ENCODE results near the gene TRIM31.

Gene TRIM31

GRCh38 chr6:30112402-30112994, 392 bp downstream of the TRIM31 start:
- ChIA-PET POLR2A (no interaction called here), CTCF (interaction anchor here (1.0 to 6.8 kb wide), 4 partner anchors 8 to 58 kb away, joined by 3 to 78 read pairs (median 19); no protein-coding TSS in a partner anchor)
- H3K27ac ChIP-seq (ENCODE audit: extremely low read depth, low read depth, low read length): no peak overlapping the region
- TF ChIP-seq ZNF600 (tag by site-specific recombination; IDR thresholded peaks at IDR 0.05) (peak; percentile 33; the same call in 1 of the 2 replicates), ZNF184 (tag by site-specific recombination; IDR thresholded peaks at IDR 0.05) (no peak), ZNF843 (tag by site-specific recombination; IDR thresholded peaks at IDR 0.05) (no peak), ZNF19 (tag by site-specific recombination; IDR thresholded peaks at IDR 0.05; ENCODE audit: low read depth) (no peak), ZNF350 (tag by site-specific recombination; IDR thresholded peaks at IDR 0.05) (no peak)
- TF ChIP-seq, protein P1, sequence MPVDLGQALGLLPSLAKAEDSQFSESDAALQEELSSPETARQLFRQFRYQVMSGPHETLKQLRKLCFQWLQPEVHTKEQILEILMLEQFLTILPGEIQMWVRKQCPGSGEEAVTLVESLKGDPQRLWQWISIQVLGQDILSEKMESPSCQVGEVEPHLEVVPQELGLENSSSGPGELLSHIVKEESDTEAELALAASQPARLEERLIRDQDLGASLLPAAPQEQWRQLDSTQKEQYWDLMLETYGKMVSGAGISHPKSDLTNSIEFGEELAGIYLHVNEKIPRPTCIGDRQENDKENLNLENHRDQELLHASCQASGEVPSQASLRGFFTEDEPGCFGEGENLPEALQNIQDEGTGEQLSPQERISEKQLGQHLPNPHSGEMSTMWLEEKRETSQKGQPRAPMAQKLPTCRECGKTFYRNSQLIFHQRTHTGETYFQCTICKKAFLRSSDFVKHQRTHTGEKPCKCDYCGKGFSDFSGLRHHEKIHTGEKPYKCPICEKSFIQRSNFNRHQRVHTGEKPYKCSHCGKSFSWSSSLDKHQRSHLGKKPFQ (tag by site-specific recombination; IDR thresholded peaks at IDR 0.05): no peak
- TF ChIP-seq, protein P2, sequence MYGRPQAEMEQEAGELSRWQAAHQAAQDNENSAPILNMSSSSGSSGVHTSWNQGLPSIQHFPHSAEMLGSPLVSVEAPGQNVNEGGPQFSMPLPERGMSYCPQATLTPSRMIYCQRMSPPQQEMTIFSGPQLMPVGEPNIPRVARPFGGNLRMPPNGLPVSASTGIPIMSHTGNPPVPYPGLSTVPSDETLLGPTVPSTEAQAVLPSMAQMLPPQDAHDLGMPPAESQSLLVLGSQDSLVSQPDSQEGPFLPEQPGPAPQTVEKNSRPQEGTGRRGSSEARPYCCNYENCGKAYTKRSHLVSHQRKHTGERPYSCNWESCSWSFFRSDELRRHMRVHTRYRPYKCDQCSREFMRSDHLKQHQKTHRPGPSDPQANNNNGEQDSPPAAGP (tag by site-specific recombination; IDR thresholded peaks at IDR 0.05): no peak
- no peaks in the 10 kb centered on the region for H3K36me3 ChIP-seq (ENCODE audit: control insufficient read depth in 2 of 2, insufficient read depth in 1 of 2, low read length in 2 of 2)
- no peak overlapping the region for H3K4me3 ChIP-seq (ENCODE audit: low read depth, low read length)
- no peaks in the 10 kb centered on the region for H3K9me3 ChIP-seq (ENCODE audit: control insufficient read depth, insufficient read depth, low read depth, low read length)
- H3K4me1 ChIP-seq (ENCODE audit: control insufficient read depth, insufficient read depth, low read length): no peaks in the 10 kb centered on the region

- Histone ChIP-seq H3K36me3 (ENCODE audit: control insufficient read depth in 2 of 2, insufficient read depth in 1 of 2, low read length in 2 of 2) (no peaks in the 10 kb centered on the region), H3K9me3 (ENCODE audit: control insufficient read depth, insufficient read depth, low read depth, low read length) (no peaks in the 10 kb centered on the region), H3K4me1 (ENCODE audit: control insufficient read depth, insufficient read depth, low read length) (no peaks in the 10 kb centered on the region), H3K4me3 (ENCODE audit: low read depth, low read length) (no peak overlapping the region), H3K27ac (ENCODE audit: extremely low read depth, low read depth, low read length) (no peak overlapping the region)
- ChIA-PET POLR2A (interaction anchor here (0.8 kb wide), 1 partner anchor 9 kb away, joined by 3 read pairs; no protein-coding TSS in a partner anchor), CTCF (interaction anchor here (0.6 to 6.8 kb wide), 4 partner anchors 8 to 279 kb away, joined by 3 to 78 read pairs (median 3); no protein-coding TSS in a partner anchor)
- no peak for TF ChIP-seq BCL11B (tag by site-specific recombination; IDR thresholded peaks at IDR 0.05; ENCODE audit: low read depth)
- no peak for TF ChIP-seq ZNF548 (tag by site-specific recombination; IDR thresholded peaks at IDR 0.05)
- TF ChIP-seq GLI4 (tag by site-specific recombination; IDR thresholded peaks at IDR 0.05): no peak
- TF ChIP-seq ZNF48 (tag by site-specific recombination; IDR thresholded peaks at IDR 0.05): no peak
- TF ChIP-seq KLF7 (tag by site-specific recombination; IDR thresholded peaks at IDR 0.05; ENCODE audit: borderline replicate concordance): no peak
- no peak for TF ChIP-seq ZNF112 (tag by site-specific recombination; IDR thresholded peaks at IDR 0.05)
- no peak for TF ChIP-seq ZNF132 (tag by site-specific recombination; IDR thresholded peaks at IDR 0.05; ENCODE audit: borderline replicate concordance)
- TF ChIP-seq ZNF610 (tag by site-specific recombination; IDR thresholded peaks at IDR 0.05; ENCODE audit: borderline replicate concordance): no peak
- TF ChIP-seq, protein P3, sequence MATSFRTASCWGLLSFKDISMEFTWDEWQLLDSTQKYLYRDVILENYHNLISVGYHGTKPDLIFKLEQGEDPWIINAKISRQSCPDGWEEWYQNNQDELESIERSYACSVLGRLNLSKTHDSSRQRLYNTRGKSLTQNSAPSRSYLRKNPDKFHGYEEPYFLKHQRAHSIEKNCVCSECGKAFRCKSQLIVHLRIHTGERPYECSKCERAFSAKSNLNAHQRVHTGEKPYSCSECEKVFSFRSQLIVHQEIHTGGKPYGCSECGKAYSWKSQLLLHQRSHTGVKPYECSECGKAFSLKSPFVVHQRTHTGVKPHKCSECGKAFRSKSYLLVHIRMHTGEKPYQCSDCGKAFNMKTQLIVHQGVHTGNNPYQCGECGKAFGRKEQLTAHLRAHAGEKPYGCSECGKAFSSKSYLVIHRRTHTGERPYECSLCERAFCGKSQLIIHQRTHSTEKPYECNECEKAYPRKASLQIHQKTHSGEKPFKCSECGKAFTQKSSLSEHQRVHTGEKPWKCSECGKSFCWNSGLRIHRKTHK (tag by site-specific recombination; IDR thresholded peaks at IDR 0.05): no peak
- no peak for TF ChIP-seq ZNF514 (tag by site-specific recombination; IDR thresholded peaks at IDR 0.05)
- no peak for TF ChIP-seq ZNF549 (tag by site-specific recombination; IDR thresholded peaks at IDR 0.05)
- TF ChIP-seq ZNF555 (tag by site-specific recombination; conservative IDR thresholded peaks at IDR 0.05): no peak
- no peak for TF ChIP-seq ZNF791 (tag by site-specific recombination; IDR thresholded peaks at IDR 0.05)
- no peak for TF ChIP-seq OVOL3 (tag by site-specific recombination; IDR thresholded peaks at IDR 0.05)
- no peak for TF ChIP-seq ZNF473 (tag by site-specific recombination; IDR thresholded peaks at IDR 0.05)
- no peak for TF ChIP-seq HOXC10 (CRISPR knock-in tag; IDR thresholded peaks at IDR 0.05)
- TF ChIP-seq SALL2 (tag by site-specific recombination; IDR thresholded peaks at IDR 0.05; ENCODE audit: borderline replicate concordance): no peak
- TF ChIP-seq CTCF (tag by site-specific recombination; IDR thresholded peaks at IDR 0.05): no peak
- TF ChIP-seq ZNF362 (tag by site-specific recombination; IDR thresholded peaks at IDR 0.05): no peak
Measured at GRCh38 chr6:30111266-30111856, 1.5 kb downstream of the TRIM31 start.
